Measurements from ENCODE around the gene TTC34. TPM values are rescaled to one million over a fixed set of nuclear protein-coding genes. Genes with fewer than 3 reads are reported as not detected.

The TTC34 gene
- total RNA-seq, 1 donor = 0.36 TPM

- H3K4me2 ChIP-seq (ENCODE audit: insufficient read depth, low read length) = no peak overlapping the region
- H3K4me3 ChIP-seq (ENCODE audit: insufficient read depth, low read length) = no peak overlapping the region
- H3K27me3 ChIP-seq (ENCODE audit: insufficient read depth, low read length) = no peaks in the 10 kb centered on the region
- no peaks in the 10 kb centered on the region for H3K9me3 ChIP-seq (ENCODE audit: low read depth, low read length)
- no peaks in the 10 kb centered on the region for H3K79me2 ChIP-seq (ENCODE audit: insufficient read depth, low read length)
- no peak for TF ChIP-seq CTCF (IDR thresholded peaks at IDR 0.05; ENCODE audit: extremely low read depth, low read depth, low read length)
- no peak overlapping the region for H3K27ac ChIP-seq (ENCODE audit: low read depth, low read length)
- peak; percentile 69 for DNase-seq (ENCODE audit: insufficient read length, low spot score, missing footprints)
- no peaks in the 10 kb centered on the region for H3K4me1 ChIP-seq (ENCODE audit: insufficient read depth, low read length)
- no peak overlapping the region for H2AFZ ChIP-seq (ENCODE audit: low read length)
- H4K20me1 ChIP-seq (ENCODE audit: insufficient read depth, low read length) = no peaks in the 10 kb centered on the region
- no peaks in the 10 kb centered on the region for H3K36me3 ChIP-seq (ENCODE audit: insufficient read depth, low read length)
These were observed 16.5 kb upstream of the TTC34 start for GRCh38 chr1:2817784-2818564.

- Histone ChIP-seq H3K79me2 (ENCODE audit: insufficient read depth, low read length) (no peaks in the 10 kb centered on the region), H3K4me1 (ENCODE audit: insufficient read depth, low read length) (no peaks in the 10 kb centered on the region), H3K27ac (ENCODE audit: low read depth, low read length) (no peak overlapping the region), H3K36me3 (ENCODE audit: insufficient read depth, low read length) (no peaks in the 10 kb centered on the region), H3K4me2 (ENCODE audit: insufficient read depth, low read length) (no peak overlapping the region), H3K27me3 (ENCODE audit: insufficient read depth, low read length) (no peaks in the 10 kb centered on the region), H2AFZ (ENCODE audit: low read length) (no peak overlapping the region), H3K4me3 (ENCODE audit: insufficient read depth, low read length) (no peak overlapping the region), H3K9me3 (ENCODE audit: low read depth, low read length) (no peaks in the 10 kb centered on the region), H4K20me1 (ENCODE audit: insufficient read depth, low read length) (no peaks in the 10 kb centered on the region)
- no peak for TF ChIP-seq CTCF (IDR thresholded peaks at IDR 0.05; ENCODE audit: extremely low read depth, low read depth, low read length)
- peak; percentile 57 for DNase-seq (ENCODE audit: insufficient read length, low spot score, missing footprints)
These were observed 15.3 kb upstream of the TTC34 start for GRCh38 chr1:2816786-2817185.

- Histone ChIP-seq H3K4me2 (ENCODE audit: insufficient read depth, low read length) (no peak overlapping the region), H4K20me1 (ENCODE audit: insufficient read depth, low read length) (no peaks in the 10 kb centered on the region), H3K27ac (ENCODE audit: low read depth, low read length) (no peak overlapping the region), H3K36me3 (ENCODE audit: insufficient read depth, low read length) (no peaks in the 10 kb centered on the region), H3K27me3 (ENCODE audit: insufficient read depth, low read length) (no peaks in the 10 kb centered on the region), H3K4me3 (ENCODE audit: insufficient read depth, low read length) (no peak overlapping the region), H3K79me2 (ENCODE audit: insufficient read depth, low read length) (no peaks in the 10 kb centered on the region), H3K4me1 (ENCODE audit: insufficient read depth, low read length) (no peaks in the 10 kb centered on the region), H3K9me3 (ENCODE audit: low read depth, low read length) (no peaks in the 10 kb centered on the region), H2AFZ (ENCODE audit: low read length) (no peak overlapping the region)
- peak; percentile 51 for DNase-seq (ENCODE audit: insufficient read length, low spot score, missing footprints)
- no peak for TF ChIP-seq CTCF (IDR thresholded peaks at IDR 0.05; ENCODE audit: extremely low read depth, low read depth, low read length)
These were observed 14.1 kb upstream of the TTC34 start for GRCh38 chr1:2815551-2815950.

GRCh38 chr1:2814511-2815075 lies 13.1 kb upstream of the TTC34 start:
- DNase-seq (ENCODE audit: insufficient read length, low spot score, missing footprints) = no peak
- no peaks in the 10 kb centered on the region for H3K36me3 ChIP-seq (ENCODE audit: insufficient read depth, low read length)
- no peak for TF ChIP-seq CTCF (IDR thresholded peaks at IDR 0.05; ENCODE audit: extremely low read depth, low read depth, low read length)
- H3K4me2 ChIP-seq (ENCODE audit: insufficient read depth, low read length) = no peak overlapping the region
- no peak overlapping the region for H3K27ac ChIP-seq (ENCODE audit: low read depth, low read length)
- H3K4me1 ChIP-seq (ENCODE audit: insufficient read depth, low read length) = no peaks in the 10 kb centered on the region
- no peaks in the 10 kb centered on the region for H3K27me3 ChIP-seq (ENCODE audit: insufficient read depth, low read length)
- H3K79me2 ChIP-seq (ENCODE audit: insufficient read depth, low read length) = no peaks in the 10 kb centered on the region
- no peaks in the 10 kb centered on the region for H3K9me3 ChIP-seq (ENCODE audit: low read depth, low read length)
- no peak overlapping the region for H3K4me3 ChIP-seq (ENCODE audit: insufficient read depth, low read length)
- no peaks in the 10 kb centered on the region for H4K20me1 ChIP-seq (ENCODE audit: insufficient read depth, low read length)
- H2AFZ ChIP-seq (ENCODE audit: low read length) = no peak overlapping the region

All from osteoblast (primary cell).